Ammon's horn (tissue), 1 donor: ENCODE data around the gene PTPRN2.

Experiments
- DNase-seq: peaks from one replicate; pipeline ENCODE4 v3.0.0-alpha.2; 2016; ENCODE audit warnings: low spot score

PTPRN2 gene

DNA sequence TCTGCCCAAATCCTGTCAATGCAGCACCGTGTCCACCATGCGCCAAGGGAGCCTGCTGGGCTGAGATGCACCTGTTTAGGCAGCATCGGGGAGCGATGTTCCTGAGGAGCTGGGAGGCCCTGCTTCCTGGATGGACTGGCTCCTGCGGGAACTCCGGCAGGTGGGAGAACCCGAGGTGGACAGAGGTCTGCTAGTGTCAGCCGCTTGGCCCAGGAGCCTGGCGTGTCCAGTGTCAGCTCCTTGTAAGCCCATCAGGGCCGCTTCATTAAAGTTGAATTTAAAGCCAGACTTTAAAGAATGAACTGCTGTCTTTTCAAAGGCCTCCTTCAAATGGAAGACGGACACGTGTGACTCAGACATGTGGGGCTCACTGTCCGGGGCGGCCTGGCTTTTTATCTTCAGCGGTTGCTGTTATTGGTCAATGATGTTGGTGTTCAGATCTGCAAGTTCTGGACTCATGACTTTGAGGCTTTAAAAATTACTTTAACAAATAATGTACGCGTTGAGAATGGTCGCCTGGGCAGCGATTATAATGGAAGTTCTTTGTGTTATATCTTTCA is 828.3 kb downstream of the PTPRN2 start:
- DNase-seq: no peak

DNA sequence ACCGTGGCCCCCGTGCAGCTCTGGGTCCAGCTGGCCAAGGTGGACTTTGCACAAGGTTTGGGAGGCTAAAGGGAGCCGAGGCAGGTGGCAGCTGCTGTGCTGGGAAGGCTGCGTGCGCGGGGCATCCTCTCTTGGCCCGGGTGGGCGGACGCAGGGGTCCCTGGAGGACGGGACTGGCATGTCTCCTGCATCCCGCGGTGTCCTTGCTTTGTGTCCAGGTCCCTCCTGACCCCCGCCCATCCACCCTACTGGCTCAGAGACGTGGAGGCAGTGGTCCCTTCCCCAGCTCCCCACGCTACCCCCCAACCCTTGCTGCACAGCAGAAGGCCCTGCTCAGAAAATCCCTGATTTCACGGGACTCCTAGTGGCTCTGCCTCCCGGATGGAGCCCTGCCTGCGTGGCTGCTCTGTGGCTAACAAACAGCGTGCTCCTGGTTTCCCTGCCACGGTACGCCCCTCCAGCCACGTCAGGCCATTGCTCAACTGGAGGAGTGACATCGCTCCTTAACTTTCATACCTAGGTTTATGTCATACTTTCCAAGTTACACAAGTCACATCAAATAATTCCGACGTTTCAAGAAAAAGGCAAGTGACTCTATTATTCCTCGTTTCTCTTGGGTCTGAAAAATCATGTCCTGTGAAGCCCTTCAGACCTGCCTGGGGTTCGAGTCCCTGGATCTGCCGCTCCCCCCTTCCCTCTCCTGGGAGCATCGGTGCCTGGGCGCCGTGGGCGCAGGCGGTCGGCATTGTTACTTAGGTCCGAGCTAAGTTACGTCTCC is 829.0 kb downstream of the PTPRN2 start:
- no peak for DNase-seq

DNA sequence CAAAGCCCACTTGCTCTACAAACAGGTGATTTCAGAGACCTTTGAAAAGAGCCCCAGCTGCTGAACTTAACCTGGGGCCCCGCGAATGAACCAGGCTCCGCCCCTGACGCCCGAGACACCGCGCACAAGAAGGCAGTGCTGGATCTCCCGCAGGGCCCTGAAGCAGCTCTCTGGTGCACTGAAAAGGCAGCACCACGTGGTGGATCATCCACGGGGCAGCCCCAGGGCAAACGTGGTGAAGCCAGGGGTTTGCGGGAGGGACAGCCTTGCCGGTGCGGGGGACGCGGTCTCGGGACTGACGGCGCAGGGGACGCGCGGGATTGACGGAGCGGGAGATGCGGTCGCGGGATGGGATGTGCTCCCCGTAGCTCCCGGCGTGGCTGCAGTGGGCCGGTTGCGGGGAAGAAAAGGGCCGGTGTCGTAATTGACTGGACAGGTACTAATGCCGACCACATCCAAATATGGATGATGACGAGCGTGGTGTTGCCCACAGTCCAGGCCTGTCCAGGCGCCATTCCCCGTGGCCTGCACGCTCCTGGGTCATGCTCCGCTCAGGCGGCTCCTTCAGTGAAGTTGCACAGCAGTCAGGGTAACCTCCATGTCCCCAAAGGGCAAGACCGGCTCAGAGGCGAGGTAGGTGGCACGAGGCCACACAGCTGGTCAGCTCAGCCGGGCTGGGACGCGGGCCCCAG is 829.7 kb downstream of the PTPRN2 start:
- DNase-seq: no peak

GRCh38 chr7:157757211-157757610 is 830.4 kb downstream of the PTPRN2 start:
- no peak for DNase-seq

GRCh38 chr7:157755741-157756140 is 831.9 kb downstream of the PTPRN2 start:
- DNase-seq: no peak

GRCh38 chr7:157754416-157754790 is 833.2 kb downstream of the PTPRN2 start:
- no peak for DNase-seq

- no peak for DNase-seq
Observed at GRCh38 chr7:157753713-157754415, 833.8 kb downstream of the PTPRN2 start.

GRCh38 chr7:157752832-157753291 is 834.8 kb downstream of the PTPRN2 start:
- DNase-seq: no peak

DNA sequence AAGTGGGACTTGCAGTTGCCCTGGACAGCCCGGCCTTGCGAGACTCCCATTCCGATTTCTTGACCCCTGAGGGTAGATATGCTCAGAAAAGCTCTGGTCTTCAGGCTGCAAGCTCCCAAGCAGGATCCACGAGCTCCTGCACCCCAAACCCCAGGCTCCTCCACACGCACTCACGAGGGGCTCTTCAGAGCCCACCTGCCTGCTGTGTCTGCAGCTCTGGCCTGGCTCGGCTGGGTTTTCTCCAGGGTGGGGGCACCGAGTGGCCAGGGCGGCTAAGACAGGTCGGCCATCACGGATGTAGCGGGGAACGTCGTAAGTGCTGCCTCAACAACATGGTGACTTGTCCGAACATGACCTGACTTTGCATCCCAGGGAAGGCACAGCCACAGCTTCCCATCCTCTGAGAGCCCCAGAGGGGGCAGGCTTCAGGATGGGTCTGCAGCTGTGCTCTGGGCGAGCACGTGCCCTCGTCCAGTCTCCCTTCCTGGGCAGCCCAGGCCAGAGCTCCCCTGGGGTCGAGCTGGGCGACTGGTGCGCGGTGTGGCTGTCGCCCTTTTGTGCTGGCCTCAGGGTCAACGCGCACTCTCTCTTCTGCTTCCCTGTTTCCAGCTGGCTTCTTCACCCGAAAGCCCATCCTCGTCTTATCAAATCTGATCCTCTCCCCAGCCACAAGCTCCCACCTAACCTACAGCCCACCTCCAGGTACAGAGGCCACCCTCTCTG is 835.5 kb downstream of the PTPRN2 start:
- DNase-seq: no peak

DNA sequence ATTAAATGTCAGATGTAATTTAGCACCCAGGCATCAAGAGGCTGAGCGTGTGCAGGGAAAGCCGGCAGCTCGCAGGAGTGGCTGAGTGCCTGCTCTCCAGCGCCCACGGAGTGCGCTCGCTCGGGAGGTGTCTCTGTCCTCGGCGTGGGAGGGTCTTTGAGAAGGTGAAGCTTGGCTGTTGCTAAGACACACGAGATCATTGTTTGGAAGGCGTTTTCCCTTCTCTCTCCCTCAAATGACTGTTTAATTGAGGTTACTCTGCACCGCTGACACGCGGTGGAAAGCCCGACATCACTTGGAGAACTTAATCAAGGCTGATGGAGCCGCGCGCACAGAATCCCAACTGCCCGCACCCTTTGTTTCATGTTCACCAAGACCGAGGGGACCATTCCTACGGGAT is 836.2 kb downstream of the PTPRN2 start:
- DNase-seq: no peak

GRCh38 chr7:157750291-157750690 is 837.3 kb downstream of the PTPRN2 start:
- DNase-seq: no peak

DNA sequence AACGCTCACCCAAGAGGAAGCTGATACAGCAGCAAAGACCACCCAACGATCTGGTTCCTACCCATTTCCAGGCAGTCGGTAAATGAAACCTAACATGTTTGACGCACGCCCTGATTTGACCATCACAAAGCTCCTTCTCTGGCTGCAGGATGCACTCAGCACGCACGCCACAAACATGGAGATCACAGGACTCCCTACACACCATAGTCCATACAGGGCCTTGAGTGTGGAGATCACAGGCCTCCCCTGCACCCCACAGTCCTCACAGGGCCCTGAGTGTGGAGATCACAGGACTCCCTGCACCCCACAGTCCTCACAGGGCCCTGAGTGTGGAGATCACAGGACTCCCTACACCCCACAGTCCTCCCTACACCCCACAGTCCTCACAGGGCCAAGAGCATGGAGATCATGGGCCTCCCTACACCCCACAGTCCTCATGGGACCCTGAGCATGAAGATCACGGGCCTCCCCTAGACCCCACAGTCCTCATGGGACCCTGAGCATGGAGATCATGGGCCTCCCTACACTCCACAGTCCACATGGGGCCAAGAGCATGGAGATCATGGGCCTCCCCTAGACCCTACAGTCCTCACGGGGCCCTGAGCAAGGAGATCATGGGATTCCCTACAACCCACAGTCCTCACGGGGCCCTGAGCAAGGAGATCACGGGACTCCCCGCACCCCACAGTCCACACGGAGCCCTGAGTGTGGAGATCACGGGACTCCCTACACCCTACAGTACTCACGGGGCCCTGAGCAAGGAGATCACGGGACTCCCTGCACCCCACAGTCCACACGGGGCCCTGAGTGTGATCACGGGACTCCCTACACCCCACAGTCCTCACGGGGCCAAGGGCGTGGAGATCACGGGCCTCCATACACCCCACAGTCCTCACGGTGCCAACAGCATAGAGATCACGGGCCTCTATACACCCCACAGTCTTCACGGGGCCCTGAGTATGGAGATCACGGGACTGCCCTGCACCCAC is 841.6 kb downstream of the PTPRN2 start:
- no peak for DNase-seq

DNA sequence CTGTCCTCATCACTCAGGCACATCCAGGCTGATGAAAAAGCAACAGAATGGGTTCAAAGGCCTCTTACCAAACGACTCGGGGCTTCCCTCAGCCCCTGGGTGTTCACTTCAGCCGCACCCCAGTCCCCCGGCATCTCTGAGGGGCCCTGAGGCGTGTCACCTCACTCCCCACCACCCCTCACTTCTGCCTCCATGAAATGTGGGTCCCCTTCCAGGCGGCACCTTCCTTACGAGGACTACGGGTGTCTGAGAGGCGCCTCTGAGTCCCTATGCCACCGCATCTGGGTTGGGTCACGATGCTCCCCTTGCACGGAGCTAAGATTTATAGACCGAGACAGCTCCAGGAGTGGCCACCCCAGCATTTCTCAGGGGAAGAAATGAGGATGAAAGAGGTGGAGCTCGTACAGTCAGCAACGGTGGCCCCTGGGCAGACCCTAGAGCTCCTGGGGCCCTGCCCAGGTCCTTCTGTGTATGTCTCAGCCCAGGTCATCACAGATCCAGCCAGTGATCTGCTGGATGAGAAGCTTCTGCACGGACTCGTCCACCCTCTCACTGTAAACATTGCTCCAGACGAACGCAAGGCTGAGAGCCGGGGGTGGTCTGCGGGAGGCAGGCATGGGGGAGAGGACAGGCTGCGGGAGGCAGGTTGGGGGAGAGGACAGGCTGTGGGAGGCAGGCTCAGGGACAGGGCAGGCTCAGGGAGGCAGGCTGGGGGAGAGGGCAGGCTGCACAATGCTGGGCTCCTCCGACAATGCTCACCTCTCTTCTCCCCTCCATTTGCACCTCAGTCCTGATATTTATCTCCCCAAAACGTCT is 842.6 kb downstream of the PTPRN2 start:
- no peak for DNase-seq

DNA sequence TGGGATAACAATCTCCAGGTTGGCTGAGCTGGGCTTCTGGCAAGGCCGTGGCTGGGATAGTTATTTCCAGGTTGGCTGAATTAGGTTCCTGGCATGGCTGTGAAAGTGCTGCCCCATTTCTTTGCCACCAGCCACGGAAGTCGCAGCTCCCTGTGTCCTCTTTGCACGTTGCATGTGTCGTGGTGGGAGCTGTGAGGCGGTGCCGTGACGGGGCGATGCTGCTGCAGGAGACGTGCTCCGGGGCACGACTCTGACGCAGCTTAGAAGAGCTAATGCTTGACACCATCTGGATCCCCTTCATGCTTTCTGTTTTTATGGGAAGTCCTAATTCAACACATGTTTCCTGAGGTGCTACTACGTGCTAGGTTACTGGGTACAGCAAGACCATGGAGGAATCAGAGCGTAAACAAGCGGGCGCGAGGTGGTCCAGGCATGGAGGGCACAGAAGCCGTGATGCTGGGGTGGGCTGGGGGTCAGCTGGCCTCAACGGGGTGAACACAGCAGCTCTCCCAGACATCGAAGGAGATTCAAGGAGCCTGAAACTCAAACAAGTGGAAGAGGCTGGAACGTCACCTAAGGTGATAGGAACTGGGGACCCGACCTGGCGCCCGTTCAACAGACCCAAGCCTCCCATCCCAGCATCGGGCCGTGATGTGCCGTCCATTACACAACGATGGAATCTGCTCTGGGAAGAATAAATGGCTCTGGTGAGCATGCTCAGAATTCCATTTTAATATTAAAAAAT is 843.7 kb downstream of the PTPRN2 start:
- no peak for DNase-seq

GRCh38 chr7:157740251-157740798 is 847.3 kb downstream of the PTPRN2 start:
- DNase-seq: no peak

- no peak for DNase-seq
Observed at GRCh38 chr7:157739650-157740049, 848.0 kb downstream of the PTPRN2 start.

DNA sequence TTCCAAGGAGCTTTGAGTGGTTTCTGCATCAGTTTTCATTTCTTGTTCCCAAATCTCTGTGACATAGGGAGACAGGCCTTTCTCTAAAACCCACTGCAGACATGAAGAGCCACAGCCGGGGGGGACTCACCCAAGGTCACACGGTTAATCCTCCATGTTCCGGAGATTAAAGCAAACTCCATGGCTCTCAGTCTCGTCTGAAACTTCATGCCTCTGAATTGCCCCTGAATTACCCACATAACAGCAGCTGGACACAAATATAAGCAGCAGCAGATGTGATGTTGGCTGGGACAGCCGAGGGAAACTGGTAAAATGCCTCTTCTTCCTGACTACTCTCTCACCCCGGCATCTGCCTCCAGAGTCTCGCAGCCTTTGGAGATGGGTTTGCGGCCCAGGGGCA is 848.6 kb downstream of the PTPRN2 start:
- no peak for DNase-seq

GRCh38 chr7:157738066-157738460 is 849.6 kb downstream of the PTPRN2 start:
- DNase-seq: no peak
